H9 (cell line): ENCODE measurements around the gene ARMC2. TPM values are rescaled to one million over a fixed set of nuclear protein-coding genes. Genes with fewer than 3 reads are reported as not detected.

Experiments used
- DNase-seq: peaks from one replicate; pipeline ENCODE4 v3.0.0-alpha.2; 2017
- H2AFZ ChIP-seq: one replicate; pipeline ENCODE4 v1.6.1; 2013; ENCODE audit warnings: mild to moderate bottlenecking, low read length, control low read depth, moderate library complexity
- H2AK5ac ChIP-seq: 2 replicates; pipeline ENCODE4 v1.6.1; 2013; ENCODE audit warnings: low read length, control low read depth, mixed read lengths; ENCODE audit not compliant: insufficient read length
- H2BK120ac ChIP-seq: one replicate; pipeline ENCODE4 v1.6.1; 2013; ENCODE audit warnings: low read depth, mild to moderate bottlenecking, low read length, control low read depth, inconsistent platforms; ENCODE audit not compliant: poor library complexity, severe bottlenecking
- H2BK12ac ChIP-seq: 2 replicates; pipeline ENCODE4 v1.6.1; 2013; ENCODE audit warnings: low read length, control low read depth, mixed read lengths, low read depth; ENCODE audit not compliant: insufficient read length
- H2BK15ac ChIP-seq: 2 replicates; pipeline ENCODE4 v1.6.1; 2013; ENCODE audit warnings: low read depth, low read length, control low read depth
- H2BK20ac ChIP-seq: one replicate; pipeline ENCODE4 v1.6.1; 2013; ENCODE audit warnings: low read depth, mild to moderate bottlenecking, low read length, control low read depth, inconsistent platforms; ENCODE audit not compliant: poor library complexity, severe bottlenecking
- H2BK5ac ChIP-seq: 2 replicates; pipeline ENCODE4 v1.6.1; 2013; ENCODE audit warnings: low read length, control low read depth, mixed read lengths; ENCODE audit not compliant: insufficient read length
- H3K14ac ChIP-seq: 2 replicates; pipeline ENCODE4 v1.6.1; 2013; ENCODE audit warnings: low read length, control low read depth; ENCODE audit not compliant: insufficient read depth
- H3K18ac ChIP-seq: 2 replicates; pipeline ENCODE4 v1.6.1; 2013; ENCODE audit warnings: low read depth, mild to moderate bottlenecking, mixed read lengths, low read length, control low read depth; ENCODE audit not compliant: insufficient read length
- H3K23ac ChIP-seq: 2 replicates; pipeline ENCODE4 v1.6.1; 2013; ENCODE audit warnings: low read length, control low read depth, mixed read lengths, low read depth; ENCODE audit not compliant: insufficient read length
- H3K23me2 ChIP-seq: 2 replicates; pipeline ENCODE4 v1.6.1; 2013; ENCODE audit warnings: low read depth, mild to moderate bottlenecking, mixed read lengths, low read length, control low read depth; ENCODE audit not compliant: insufficient read length, poor library complexity, severe bottlenecking
- H3K27ac ChIP-seq: 2 replicates; pipeline ENCODE4 v1.5.1; 2013; ENCODE audit warnings: low read length, control low read depth, mixed read lengths, low read depth; ENCODE audit not compliant: insufficient read length
- H3K27me3 ChIP-seq: 2 replicates; pipeline ENCODE4 v1.6.1; 2013; ENCODE audit warnings: low read length, control low read depth, inconsistent platforms; ENCODE audit not compliant: insufficient read depth
- H3K4ac ChIP-seq: 2 replicates; pipeline ENCODE4 v1.6.1; 2013; ENCODE audit warnings: low read depth, mild to moderate bottlenecking, control low read depth, inconsistent platforms, low read length, moderate library complexity
- H3K4me1 ChIP-seq: 2 replicates; pipeline ENCODE4 v1.6.1; 2013; ENCODE audit warnings: low read length, control low read depth, inconsistent platforms; ENCODE audit not compliant: insufficient read depth
- H3K4me2 ChIP-seq: 2 replicates; pipeline ENCODE4 v1.6.1; 2013; ENCODE audit warnings: low read length, control low read depth, mixed read lengths; ENCODE audit not compliant: insufficient read length, insufficient read depth
- H3K56ac ChIP-seq: 2 replicates; pipeline ENCODE4 v1.6.1; 2013; ENCODE audit warnings: low read depth, mild to moderate bottlenecking, mixed read lengths, low read length, control low read depth; ENCODE audit not compliant: insufficient read length
- H3K79me1 ChIP-seq: 2 replicates; pipeline ENCODE4 v1.6.1; 2013; ENCODE audit warnings: low read depth, mild to moderate bottlenecking, moderate library complexity, low read length, control low read depth, inconsistent platforms; ENCODE audit not compliant: insufficient read depth, poor library complexity, severe bottlenecking
- H3K79me2 ChIP-seq: 2 replicates; pipeline ENCODE4 v1.6.1; 2013; ENCODE audit warnings: low read length, control low read depth, inconsistent platforms; ENCODE audit not compliant: insufficient read depth
- H3K9ac ChIP-seq: 2 replicates; pipeline ENCODE4 v1.6.1; 2013; ENCODE audit warnings: low read length, control low read depth, mixed read lengths; ENCODE audit not compliant: insufficient read length; ENCODE audit errors: extremely low read depth
- H3K9me3 ChIP-seq: one replicate; pipeline ENCODE4 v1.6.1; 2013; ENCODE audit warnings: low read depth, low read length, inconsistent platforms; ENCODE audit not compliant: control insufficient read depth
- H3T11ph ChIP-seq: one replicate; pipeline ENCODE4 v1.6.1; 2013; ENCODE audit warnings: mild to moderate bottlenecking, low read length, control low read depth, inconsistent platforms
- H4K20me1 ChIP-seq: one replicate; pipeline ENCODE4 v1.6.1; 2013; ENCODE audit not compliant: control insufficient read depth, insufficient read length, insufficient read depth
- H4K5ac ChIP-seq: 2 replicates; pipeline ENCODE4 v1.6.1; 2013; ENCODE audit warnings: low read depth, mild to moderate bottlenecking, mixed read lengths, low read length, control low read depth; ENCODE audit not compliant: insufficient read length
- H4K8ac ChIP-seq: replicated peaks from 2 replicates; pipeline ENCODE4 v1.6.1; 2013; ENCODE audit warnings: low read length, control low read depth, mixed read lengths, low read depth; ENCODE audit not compliant: insufficient read length
- H4K91ac ChIP-seq: 2 replicates; pipeline ENCODE4 v1.6.1; 2013; ENCODE audit warnings: low read depth, mild to moderate bottlenecking, moderate library complexity, mixed read lengths, low read length, control low read depth; ENCODE audit not compliant: insufficient read length
- H3K27ac Mint-ChIP-seq, 3 experiments: 2 replicates in 2 of 3; 3 replicates in 1 of 3; pipeline ENCODE4 v1.8.0; 2020 to 2021; ENCODE audit warnings: mixed read lengths in 3 of 3, mild to moderate bottlenecking in 1 of 3, moderate library complexity in 1 of 3
- H3K27me3 Mint-ChIP-seq: 2 replicates; pipeline ENCODE4 v1.8.0; 2021; ENCODE audit warnings: low read depth, mild to moderate bottlenecking, moderate library complexity, mixed read lengths
- H3K36me3 Mint-ChIP-seq, 3 experiments: 2 replicates in 2 of 3; 3 replicates in 1 of 3; pipeline ENCODE4 v1.8.0; 2020 to 2021; ENCODE audit warnings: low read depth in 3 of 3, mixed read lengths in 3 of 3; ENCODE audit not compliant: insufficient read depth in 1 of 3
- H3K4me1 Mint-ChIP-seq, 2 experiments: 2 replicates each; pipeline ENCODE4 v1.8.0; 2020; ENCODE audit warnings: mixed read lengths in 2 of 2
- H3K4me3 Mint-ChIP-seq, 2 experiments: 2 replicates in 1 of 2; 3 replicates in 1 of 2; pipeline ENCODE4 v1.8.0; 2020 to 2021; ENCODE audit warnings: mild to moderate bottlenecking in 2 of 2, mixed read lengths in 2 of 2, moderate library complexity in 1 of 2
- H3K9me3 Mint-ChIP-seq, 2 experiments: 2 replicates in 1 of 2; 3 replicates in 1 of 2; pipeline ENCODE4 v1.8.0; 2020; ENCODE audit warnings: mild to moderate bottlenecking in 2 of 2, mixed read lengths in 2 of 2, moderate library complexity in 1 of 2
- CTCF ChIP-seq: fragments of 200-600 bp; sonication (generic); conservative IDR thresholded peaks from 3 replicates; pipeline ENCODE4 v1.8.0; 2021; ENCODE audit warnings: antibody characterized with exemption, mild to moderate bottlenecking
- total RNA-seq: library from RNA; stranded (reverse); gene quantifications from 2 replicates; pipeline ENCODE4 v1.2.1, GENCODE V29; 2021

The ARMC2 gene
- total RNA-seq, 1 experiment from 2014 or later: 2.8 TPM

DNA sequence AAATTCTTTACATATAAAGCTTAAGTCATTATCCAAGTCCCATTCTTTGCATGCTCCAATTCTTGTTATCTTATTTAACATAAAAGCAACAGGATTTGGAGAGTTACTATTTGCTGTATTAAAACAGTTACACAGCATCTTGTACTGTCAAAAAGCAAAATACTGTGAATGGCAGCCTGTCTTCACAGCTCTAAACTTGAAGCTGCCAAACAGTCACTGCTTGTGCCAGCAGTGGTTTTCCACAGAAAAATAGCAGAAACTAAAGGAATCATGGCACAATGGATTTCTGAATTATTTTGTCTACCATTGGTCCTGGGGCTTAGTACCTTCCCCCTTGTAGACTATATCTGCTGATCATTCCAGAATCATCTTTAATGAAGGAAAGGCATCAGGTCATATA lies 138.9 kb downstream of the ARMC2 start:
- H2AK5ac ChIP-seq: no peak overlapping the region
- no peak overlapping the region for H4K91ac ChIP-seq
- no peak overlapping the region for H2BK15ac ChIP-seq
- H2AFZ ChIP-seq: no peak overlapping the region
- no peak overlapping the region for H3K27ac ChIP-seq
- H2BK12ac ChIP-seq: no peak overlapping the region
- H3K4me3 Mint-ChIP-seq: no peak overlapping the region
- no peak for TF ChIP-seq CTCF
- no peaks in the 10 kb centered on the region for H3K27me3 ChIP-seq
- H3K4me2 ChIP-seq: no peak overlapping the region
- no peaks in the 10 kb centered on the region for H3K79me2 ChIP-seq
- H2BK120ac ChIP-seq: no peak overlapping the region
- H3K56ac ChIP-seq: no peak overlapping the region
- H3K4ac ChIP-seq: no peak overlapping the region
- no peaks in the 10 kb centered on the region for H3K4me1 ChIP-seq
- H3K27me3 Mint-ChIP-seq: no peaks in the 10 kb centered on the region
- H3K18ac ChIP-seq: no peak overlapping the region
- no peaks in the 10 kb centered on the region for H4K20me1 ChIP-seq
- no peak overlapping the region for H4K8ac ChIP-seq
- H3K4me1 Mint-ChIP-seq: no peaks in the 10 kb centered on the region
- no peak for DNase-seq
- H2BK20ac ChIP-seq: no peak overlapping the region
- H3K27ac Mint-ChIP-seq: no peak overlapping the region
- no peak overlapping the region for H4K5ac ChIP-seq
- H3K79me1 ChIP-seq: no peaks in the 10 kb centered on the region
- H3K23ac ChIP-seq: no peak overlapping the region
- no peak overlapping the region for H3K9ac ChIP-seq
- no peak overlapping the region for H2BK5ac ChIP-seq
- no peak overlapping the region for H3T11ph ChIP-seq
- H3K23me2 ChIP-seq: no peaks in the 10 kb centered on the region
- peaks cover 2 to 36% (median 23%) of the 10 kb centered on the region in 3 experiments; a peak in 5 of 7 replicates for H3K36me3 Mint-ChIP-seq
- H3K14ac ChIP-seq: no peak overlapping the region
- no peaks in the 10 kb centered on the region for H3K9me3 ChIP-seq
- no peaks in the 10 kb centered on the region for H3K9me3 Mint-ChIP-seq
